ENCODE results near the gene MCM7. TPM values are rescaled to one million over a fixed set of nuclear protein-coding genes. Genes with fewer than 3 reads are reported as not detected.

MCM7 gene
- total and polyA plus RNA-seq, 10 of the 15 experiments (the other 5 are each of a cell fraction or from before 2014, with no cell fraction given) = 183 to 383 (median 244) TPM

- TF ChIP-seq, protein P1, sequence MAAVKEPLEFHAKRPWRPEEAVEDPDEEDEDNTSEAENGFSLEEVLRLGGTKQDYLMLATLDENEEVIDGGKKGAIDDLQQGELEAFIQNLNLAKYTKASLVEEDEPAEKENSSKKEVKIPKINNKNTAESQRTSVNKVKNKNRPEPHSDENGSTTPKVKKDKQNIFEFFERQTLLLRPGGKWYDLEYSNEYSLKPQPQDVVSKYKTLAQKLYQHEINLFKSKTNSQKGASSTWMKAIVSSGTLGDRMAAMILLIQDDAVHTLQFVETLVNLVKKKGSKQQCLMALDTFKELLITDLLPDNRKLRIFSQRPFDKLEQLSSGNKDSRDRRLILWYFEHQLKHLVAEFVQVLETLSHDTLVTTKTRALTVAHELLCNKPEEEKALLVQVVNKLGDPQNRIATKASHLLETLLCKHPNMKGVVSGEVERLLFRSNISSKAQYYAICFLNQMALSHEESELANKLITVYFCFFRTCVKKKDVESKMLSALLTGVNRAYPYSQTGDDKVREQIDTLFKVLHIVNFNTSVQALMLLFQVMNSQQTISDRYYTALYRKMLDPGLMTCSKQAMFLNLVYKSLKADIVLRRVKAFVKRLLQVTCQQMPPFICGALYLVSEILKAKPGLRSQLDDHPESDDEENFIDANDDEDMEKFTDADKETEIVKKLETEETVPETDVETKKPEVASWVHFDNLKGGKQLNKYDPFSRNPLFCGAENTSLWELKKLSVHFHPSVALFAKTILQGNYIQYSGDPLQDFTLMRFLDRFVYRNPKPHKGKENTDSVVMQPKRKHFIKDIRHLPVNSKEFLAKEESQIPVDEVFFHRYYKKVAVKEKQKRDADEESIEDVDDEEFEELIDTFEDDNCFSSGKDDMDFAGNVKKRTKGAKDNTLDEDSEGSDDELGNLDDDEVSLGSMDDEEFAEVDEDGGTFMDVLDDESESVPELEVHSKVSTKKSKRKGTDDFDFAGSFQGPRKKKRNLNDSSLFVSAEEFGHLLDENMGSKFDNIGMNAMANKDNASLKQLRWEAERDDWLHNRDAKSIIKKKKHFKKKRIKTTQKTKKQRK (IDR thresholded peaks at IDR 0.05; ENCODE audit: low read depth, low read length) = no peak
These were observed 19.0 kb upstream of the MCM7 start (continued) for GRCh38 chr7:100119970-100120732.

- in situ Hi-C loops (cut with MboI) (no loop called here), intact Hi-C loops (cut with micrococcal nuclease; ENCODE audit: unreplicated experiment) (no loop called here)
- Histone ChIP-seq H2AFZ (ENCODE audit: control insufficient read depth, low read depth, low read length) (peak within 1 kb of the TSS; percentile 93), H3K9me3 (replicated peaks; ENCODE audit: control insufficient read depth, insufficient read depth, low read length) (no peaks in the 10 kb centered on the region), H4K20me1 (ENCODE audit: control insufficient read depth, insufficient read depth) (no peaks in the 10 kb centered on the region), H3K79me2 (ENCODE audit: control insufficient read depth, insufficient read depth, low read length) (peaks cover 7% of the 10 kb centered on the region), H3K9ac (ENCODE audit: control insufficient read depth, insufficient read depth, low read length) (peak within 1 kb of the TSS; percentile 85), H3K4me2 (ENCODE audit: control insufficient read depth, insufficient read depth) (peak within 1 kb of the TSS; percentile 77), H3K4me3 (peak within 1 kb of the TSS; percentile 82), H3K4me1 (ENCODE audit: control insufficient read depth, insufficient read depth, low read length) (peaks cover 3% of the 10 kb centered on the region), H3K36me3 (ENCODE audit: control insufficient read depth in 2 of 2, insufficient read depth in 2 of 2, low read length in 1 of 2) (no peaks in the 10 kb centered on the region; a peak in 1 of 4 replicates), H3K27ac (ENCODE audit: control insufficient read depth, insufficient read depth) (peak within 1 kb of the TSS; percentile 91), H3K27me3 (replicated peaks in 1 of 2; ENCODE audit: control insufficient read depth in 2 of 2, insufficient read depth in 2 of 2, low read length in 1 of 2) (no peaks in the 10 kb centered on the region)
- DNase-seq (ENCODE audit: low read depth, low spot score) (peak; percentile 80), FAIRE-seq (peak; percentile 91), ATAC-seq (peak; percentile 94)
- WGBS (ENCODE audit: insufficient coverage, insufficient replicate concordance, low lambda C conversion rate, missing lambda C conversion rate) = under 1% methylated on average over 49 of the region's 49 CpGs
- ChIA-PET SMC1A (ENCODE audit: uncharacterized antibody, unreplicated experiment) (interaction anchor here (1.4 to 1.5 kb wide), 2 partner anchors 11 to 17 kb away, joined by 3 to 4 read pairs; no protein-coding TSS in a partner anchor), RAD21 (ENCODE audit: unreplicated experiment) (no interaction called here), CTCF (interaction anchor here (0.8 to 1.8 kb wide), 2 partner anchors 10 to 13 kb away, joined by 4 read pairs; no protein-coding TSS in a partner anchor), POLR2A (interaction anchor here (0.5 to 1.6 kb wide), 6 partner anchors 10 to 200 kb away, joined by 3 to 5 read pairs (median 4); partner anchors contain the start of genes MCM7 and TRIM4)
- BruUV-seq (replicated peaks) = no TSS peak
- TF ChIP-seq IKZF1 (conservative IDR thresholded peaks at IDR 0.05) = peak; percentile 72
- TF ChIP-seq RB1 (IDR thresholded peaks at IDR 0.05; ENCODE audit: borderline replicate concordance) = peak; percentile 98
- peak; percentile 57 for TF ChIP-seq RUNX3 (IDR thresholded peaks at IDR 0.05; ENCODE audit: low read length)
- TF ChIP-seq ZBTB33 (IDR thresholded peaks at IDR 0.05) = no peak
- TF ChIP-seq KLF5 (IDR thresholded peaks at IDR 0.05; ENCODE audit: partially characterized antibody) = peak; percentile 73
- TF ChIP-seq PAX5 (IDR thresholded peaks at IDR 0.05; ENCODE audit: borderline replicate concordance, low read depth, low read length) = no peak
- no peak for TF ChIP-seq ZNF24 (IDR thresholded peaks at IDR 0.05)
- TF ChIP-seq ZBTB40 (IDR thresholded peaks at IDR 0.05; ENCODE audit: borderline replicate concordance) = peak; percentile 73; the same call in 1 of the 2 replicates
- TF ChIP-seq CHD4 (IDR thresholded peaks at IDR 0.05) = no peak
These were observed 18.1 kb upstream of the MCM7 start, which contains the start of the genes CNPY4 and TAF6 for GRCh38 chr7:100119072-100119969. Gene CNPY4, plus strand, starts transcription at chr7:100119634. Its CDS starts 111 bp downstream, at chr7:100119745. Gene TAF6, minus strand, starts transcription at chr7:100119358. Its CDS starts 5,149 bp downstream, at chr7:100114209.
